GM12878 (cell line): ENCODE measurements around the gene CLDN10. TPM values are rescaled to one million over a fixed set of nuclear protein-coding genes. Genes with fewer than 3 reads are reported as not detected.

Experiments
- ATAC-seq: fragments of 200-7000 bp; cut with Tn5 transposase; 3 replicates; pipeline ENCODE4 v1.9.1; 2020; ENCODE audit warnings: mild to moderate bottlenecking, moderate library complexity
- BruUV-seq: library from RNA; stranded (reverse); fragments of 400-500 nt; replicated peaks from 2 replicates; lab custom pipeline; 2021; lab: Mats Ljungman, UMichigan
- CTCF ChIA-PET: fragments of 300-600 bp; sonication (Branson Sonifier 250); formaldehyde crosslinking; extraction: SDS; loops from one replicate; lab custom pipeline; 2021; ENCODE audit warnings: inconsistent platforms; lab: Yijun Ruan, JAX
- POLR2A ChIA-PET: fragments of 350-600 bp; formaldehyde crosslinking; extraction: SDS; loops from one replicate; lab custom pipeline; 2021; ENCODE audit warnings: inconsistent platforms; lab: Charles Lee
- RAD21 ChIA-PET: fragments of 300-600 bp; sonication (Branson Sonifier 250); formaldehyde crosslinking; loops from one replicate; lab custom pipeline; 2023; ENCODE audit warnings: antibody characterized with exemption; ENCODE audit not compliant: unreplicated experiment; lab: Charles Lee
- SMC1A ChIA-PET: fragments of 300-600 bp; sonication (Branson Sonifier 250); formaldehyde crosslinking; loops from one replicate; lab custom pipeline; 2023; ENCODE audit not compliant: unreplicated experiment, uncharacterized antibody; lab: Charles Lee
- DNase-seq: peaks from one replicate; pipeline ENCODE4 v3.0.0-alpha.2; 2011; ENCODE audit warnings: low read depth, low spot score
- FAIRE-seq: peaks from 3 replicates; lab custom pipeline; 2011; peaks lifted over from hg19 to GRCh38; lab: Jason Lieb, UNC
- H2AFZ ChIP-seq: 2 replicates; pipeline ENCODE4 v1.6.0; 2011; ENCODE audit warnings: low read depth, low read length, control low read depth; ENCODE audit not compliant: control insufficient read depth
- H3K27ac ChIP-seq: 2 replicates; pipeline ENCODE4 v1.5.1; 2011; ENCODE audit warnings: control low read depth; ENCODE audit not compliant: control insufficient read depth, insufficient read depth
- H3K27me3 ChIP-seq, 2 experiments: replicated peaks in 1 of 2; 2 replicates each; pipeline versions ENCODE4 v1.6.0 to v1.6.1; 2011; ENCODE audit warnings: low read length in 1 of 2; ENCODE audit not compliant: control insufficient read depth in 2 of 2, insufficient read depth in 2 of 2
- H3K36me3 ChIP-seq, 2 experiments: 2 replicates each; pipeline ENCODE4 v1.5.1; 2011; ENCODE audit warnings: low read length in 1 of 2; ENCODE audit not compliant: control insufficient read depth in 2 of 2, insufficient read depth in 2 of 2
- H3K4me1 ChIP-seq: 2 replicates; pipeline ENCODE4 v1.6.1; 2011; ENCODE audit warnings: mild to moderate bottlenecking, low read length, moderate library complexity, mixed read lengths; ENCODE audit not compliant: control insufficient read depth, insufficient read depth
- H3K4me2 ChIP-seq: 2 replicates; pipeline ENCODE4 v1.6.0; 2011; ENCODE audit warnings: control low read depth; ENCODE audit not compliant: control insufficient read depth, insufficient read depth
- H3K4me3 ChIP-seq: fragments of 200-600 bp; sonication (generic); 2 replicates; pipeline ENCODE4 v1.5.1; 2016
- H3K79me2 ChIP-seq: 2 replicates; pipeline ENCODE4 v1.6.0; 2011; ENCODE audit warnings: low read length; ENCODE audit not compliant: control insufficient read depth, insufficient read depth
- H3K9ac ChIP-seq: 2 replicates; pipeline ENCODE4 v1.8.0; 2011; ENCODE audit warnings: low read length, control low read depth, mixed read lengths; ENCODE audit not compliant: control insufficient read depth, insufficient read depth
- H3K9me3 ChIP-seq: replicated peaks from 3 replicates; pipeline ENCODE4 v1.5.1; 2011; ENCODE audit warnings: mild to moderate bottlenecking, low read length; ENCODE audit not compliant: control insufficient read depth, insufficient read depth
- H4K20me1 ChIP-seq: 2 replicates; pipeline ENCODE4 v1.6.0; 2011; ENCODE audit not compliant: control insufficient read depth, insufficient read depth
- BCLAF1 ChIP-seq: fragments of 450-650 bp; IDR thresholded peaks from 2 replicates; pipeline ENCODE4 v1.6.1; 2017; ENCODE audit warnings: antibody characterized with exemption, mild to moderate bottlenecking, moderate library complexity
- ELK1 ChIP-seq: IDR thresholded peaks from 2 replicates; pipeline ENCODE4 v1.6.1; 2012; ENCODE audit warnings: low read depth, low read length, improper control_type of control experiment
- FOXM1 ChIP-seq: IDR thresholded peaks from 2 replicates; pipeline ENCODE4 v1.6.1; 2012; ENCODE audit warnings: low read depth, mild to moderate bottlenecking, inconsistent platforms, low read length, moderate library complexity
- HCFC1 ChIP-seq: fragments of 150-350 bp; IDR thresholded peaks from 2 replicates; pipeline ENCODE4 v1.6.1; 2014; ENCODE audit warnings: low read length
- NFIC ChIP-seq: IDR thresholded peaks from 2 replicates; pipeline ENCODE4 v1.6.1; 2012; ENCODE audit warnings: low read depth, mild to moderate bottlenecking, inconsistent platforms, low read length, moderate library complexity
- PML ChIP-seq: IDR thresholded peaks from 2 replicates; pipeline ENCODE4 v1.6.1; 2012; ENCODE audit warnings: low read length, inconsistent platforms
- RAD21 ChIP-seq: IDR thresholded peaks from 2 replicates; pipeline ENCODE4 v1.6.1; 2011; ENCODE audit warnings: mild to moderate bottlenecking, low read depth, low read length, moderate library complexity; ENCODE audit not compliant: insufficient read depth
- whole genome bisulfite sequencing: methylation state at CpG from one replicate; pipeline ENCODE4 v1.1.6; 2016; ENCODE audit warnings: low lambda C conversion rate; ENCODE audit not compliant: insufficient replicate concordance, insufficient coverage; ENCODE audit errors: missing lambda C conversion rate; 5-methylcytosine and 5-hydroxymethylcytosine counted together
- in situ Hi-C: fragments of 300-500 bp; cut with MboI; formaldehyde crosslinking; loops from 9 replicates; pipeline ENCODE4 v1.14.3; 2018; ENCODE audit warnings: mixed read lengths
- intact Hi-C: fragments of 100-400 bp; cut with micrococcal nuclease; formaldehyde crosslinking; loops from one replicate; pipeline ENCODE4 v1.14.2; 2022; ENCODE audit not compliant: unreplicated experiment
- polyA plus RNA-seq, 11 experiments: library from polyadenylated mRNA; depleted of rRNA in 4 of 11; unstranded in 6 of 11; stranded (reverse) in 5 of 11; fragments of >200 nt; fragmentation: Nextera tagmentation in 4 of 11; fragmentation: Illumina TruSeq in 1 of 11; extraction: Ambion mirVana in 4 of 11; extraction: Trizol in 1 of 11; gene quantifications; 1 replicate in 1 of 11; 2 replicates in 10 of 11; pipeline versions ENCODE4 v1.2.1 to v1.2.3, GENCODE V29; 2011 to 2016; ENCODE audit warnings: inconsistent platforms in 2 of 11, missing spikeins in 2 of 11, low read depth in 1 of 11
- total RNA-seq, 4 experiments: library from RNA; depleted of rRNA in 3 of 4; stranded (reverse); fragments of >200 nt in 3 of 4; fragmentation: Illumina TruSeq in 1 of 4; extraction: Trizol in 1 of 4; gene quantifications; 2 replicates each; pipeline versions ENCODE4 v1.2.1 to v1.2.3, GENCODE V29; 2013 to 2021

Gene CLDN10
- total and polyA plus RNA-seq, 10 of the 15 experiments (the other 5 are each of a cell fraction or from before 2014, with no cell fraction given), result not detected

- TF ChIP-seq NFIC, result no peak
- TF ChIP-seq RAD21, result no peak
- no peak for TF ChIP-seq BCLAF1
- no peak for TF ChIP-seq ELK1
Measured at GRCh38 chr13:95568131-95568530, 15.6 kb downstream of the CLDN10 start (continued).

DNA sequence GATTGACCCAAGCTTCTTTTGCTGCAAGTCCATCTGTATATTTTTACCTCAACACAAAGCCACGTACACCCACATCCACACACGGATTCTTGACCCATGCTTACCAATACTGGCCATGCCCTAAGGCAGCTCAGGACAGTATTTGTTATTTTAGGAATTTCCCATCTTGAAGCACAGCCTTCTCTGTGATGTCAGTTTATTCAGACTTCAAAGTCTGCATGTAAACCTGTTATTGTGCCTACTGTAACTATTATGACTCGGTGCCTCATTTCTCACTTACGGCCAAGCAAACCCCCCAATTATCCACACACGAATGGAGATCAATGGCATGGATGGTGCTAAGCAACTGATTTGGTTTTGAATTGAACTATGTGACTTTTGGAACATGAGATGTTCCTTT lies 17.5 kb downstream of the CLDN10 start:
- Histone ChIP-seq H3K27me3 (0 out of 4 replicates have a peak, but pooled peaks cover 0 to 1% of the 10 kb centered on the region in 2 experiments), H3K4me2 (no peak overlapping the region), H3K4me3 (no peak overlapping the region), H3K9me3 (no peaks in the 10 kb centered on the region), H3K9ac (no peak overlapping the region), H3K4me1 (no peaks in the 10 kb centered on the region), H3K27ac (no peak overlapping the region), H2AFZ (no peak overlapping the region), H3K79me2 (no peaks in the 10 kb centered on the region), H3K36me3 (no peaks in the 10 kb centered on the region), H4K20me1 (no peaks in the 10 kb centered on the region)
- ChIA-PET SMC1A (no interaction called here), RAD21 (no interaction called here), POLR2A (no interaction called here), CTCF (no interaction called here)
- FAIRE-seq, result no peak
- BruUV-seq, result no TSS peak
- 47% methylated on average over 5 of the region's 5 CpGs for WGBS
- intact Hi-C loops, result no loop called here
- in situ Hi-C loops, result no loop called here
- no peak for DNase-seq
- TF ChIP-seq HCFC1 (no peak), FOXM1 (no peak), PML (no peak)
- no peak for ATAC-seq
